ENCODE data around the gene EXOC4.

Gene EXOC4

DNA sequence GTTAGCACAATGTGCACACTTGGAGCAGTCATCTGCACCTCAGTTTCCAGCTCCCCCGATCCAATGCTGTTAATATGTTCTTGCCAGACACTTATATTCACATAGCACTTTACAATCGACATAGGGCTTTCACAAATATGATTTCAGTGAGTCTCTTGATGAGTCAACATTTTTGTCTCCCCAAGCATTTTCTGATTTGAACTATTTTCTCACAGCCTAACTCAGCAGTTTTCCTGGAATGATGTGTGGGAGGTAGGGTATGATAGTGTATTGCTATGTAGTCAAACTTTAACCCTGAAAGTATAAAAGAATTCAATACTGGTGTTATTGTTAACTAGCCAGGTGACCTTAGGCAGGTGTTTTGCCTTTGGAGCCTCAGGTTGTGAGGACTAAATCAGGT is 791.8 kb downstream of the EXOC4 start:
- H3K4me3 Mint-ChIP-seq = no peak overlapping the region
- no peak overlapping the region for H3K27ac Mint-ChIP-seq
- H3K27me3 Mint-ChIP-seq = no peaks in the 10 kb centered on the region
- no peak for ATAC-seq
- H3K9me3 Mint-ChIP-seq = no peaks in the 10 kb centered on the region
- DNase-seq = no peak
- no peaks in the 10 kb centered on the region for H3K4me1 Mint-ChIP-seq

DNA sequence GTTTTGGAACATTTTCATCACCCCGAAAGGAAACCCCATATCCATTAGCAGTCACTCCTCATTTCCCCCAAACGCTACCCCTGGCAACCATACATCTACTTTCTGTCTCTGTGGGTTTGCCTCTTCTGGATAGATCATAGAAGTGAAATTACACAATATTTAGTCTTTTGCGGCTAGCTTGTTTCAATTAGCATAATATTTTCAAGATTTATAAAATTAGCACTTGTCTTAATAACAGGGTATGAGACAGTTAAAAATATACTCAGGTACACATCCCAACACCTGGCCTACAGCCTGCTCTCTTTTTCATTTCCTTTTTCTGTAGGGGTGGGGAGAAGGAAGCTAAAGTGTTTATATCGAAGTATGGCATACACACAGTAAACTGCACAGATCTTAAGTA is 792.8 kb downstream of the EXOC4 start:
- no peaks in the 10 kb centered on the region for H3K4me1 Mint-ChIP-seq
- ATAC-seq (no peak), DNase-seq (no peak)
- no peaks in the 10 kb centered on the region for H3K27me3 Mint-ChIP-seq
- no peaks in the 10 kb centered on the region for H3K9me3 Mint-ChIP-seq
- no peak overlapping the region for H3K27ac Mint-ChIP-seq
- no peak overlapping the region for H3K4me3 Mint-ChIP-seq

DNA sequence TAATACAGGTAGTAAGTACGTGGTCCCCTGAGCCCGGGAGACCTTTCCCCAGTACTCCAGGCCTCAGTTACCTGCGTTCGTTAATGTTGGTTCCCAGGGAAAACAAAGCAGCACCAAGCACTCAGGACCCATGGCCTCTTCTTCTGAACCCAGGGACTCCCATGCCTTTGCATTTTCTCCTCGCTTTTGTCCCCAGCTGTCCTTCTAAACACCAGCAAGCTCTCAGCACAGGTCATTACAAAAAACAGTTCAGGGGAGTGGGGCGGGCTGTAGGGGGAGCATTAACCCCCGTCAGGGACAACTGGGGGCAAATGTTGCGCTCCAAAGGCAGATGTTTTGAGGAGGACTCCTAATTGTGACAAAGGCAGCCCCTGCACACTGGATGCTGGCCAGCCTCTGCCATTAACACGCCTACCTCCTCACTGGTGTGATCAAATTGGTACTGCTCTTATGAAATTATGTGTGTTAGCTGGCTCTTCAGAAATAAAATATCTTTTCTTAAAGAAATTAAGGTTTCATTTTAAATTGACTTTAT is 793.8 kb downstream of the EXOC4 start:
- H3K9me3 Mint-ChIP-seq = no peaks in the 10 kb centered on the region
- H3K27ac Mint-ChIP-seq = no peak overlapping the region
- no peaks in the 10 kb centered on the region for H3K4me1 Mint-ChIP-seq
- no peak for ATAC-seq
- no peaks in the 10 kb centered on the region for H3K27me3 Mint-ChIP-seq
- H3K4me3 Mint-ChIP-seq = no peak overlapping the region
- no peak for DNase-seq

DNA sequence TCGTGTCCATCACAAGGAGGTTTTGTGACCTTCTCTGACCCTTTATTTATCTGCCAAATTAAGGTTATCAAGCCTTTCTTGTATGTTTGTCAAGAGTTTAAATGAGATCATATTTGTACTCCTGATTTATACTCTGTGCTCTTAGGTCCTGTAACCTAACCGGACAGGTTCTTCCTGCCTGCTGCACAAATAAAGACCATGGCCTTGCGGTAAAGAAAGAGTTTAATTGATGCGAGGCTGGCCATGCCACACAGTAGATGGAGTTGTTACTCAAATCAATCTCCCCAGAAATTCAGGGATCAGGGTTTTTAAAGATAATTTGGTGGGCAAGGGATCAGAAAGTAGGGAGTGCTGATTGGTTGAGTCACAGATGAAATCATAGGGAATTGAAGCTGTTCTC is 794.8 kb downstream of the EXOC4 start:
- Mint-ChIP-seq H3K27me3 (no peaks in the 10 kb centered on the region), H3K27ac (no peak overlapping the region), H3K4me3 (no peak overlapping the region), H3K9me3 (no peaks in the 10 kb centered on the region), H3K4me1 (no peaks in the 10 kb centered on the region)
- no peak for DNase-seq
- ATAC-seq = no peak

DNA sequence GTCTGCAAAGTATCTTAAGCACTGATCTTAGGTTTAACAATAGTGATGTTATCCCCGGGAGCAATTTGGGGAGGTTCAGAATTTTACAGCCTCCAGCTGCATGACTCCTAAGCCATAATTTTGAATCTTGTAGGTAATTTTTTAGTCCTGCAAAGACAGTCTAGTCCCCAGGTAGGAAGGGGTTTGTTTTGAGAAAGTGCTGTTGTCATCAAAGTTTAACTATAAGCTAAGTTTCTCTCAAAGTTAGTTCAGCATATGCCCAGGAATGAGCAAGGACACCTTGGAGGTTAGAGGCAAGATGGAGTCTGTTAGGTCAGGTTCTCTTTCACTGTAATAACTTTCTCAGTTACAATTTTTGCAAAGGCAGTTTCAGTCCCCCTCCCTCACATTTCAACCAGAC is 795.3 kb downstream of the EXOC4 start:
- no peaks in the 10 kb centered on the region for H3K9me3 Mint-ChIP-seq
- no peak overlapping the region for H3K4me3 Mint-ChIP-seq
- ATAC-seq = no peak
- no peaks in the 10 kb centered on the region for H3K4me1 Mint-ChIP-seq
- no peak overlapping the region for H3K27ac Mint-ChIP-seq
- no peaks in the 10 kb centered on the region for H3K27me3 Mint-ChIP-seq
- no peak for DNase-seq

DNA sequence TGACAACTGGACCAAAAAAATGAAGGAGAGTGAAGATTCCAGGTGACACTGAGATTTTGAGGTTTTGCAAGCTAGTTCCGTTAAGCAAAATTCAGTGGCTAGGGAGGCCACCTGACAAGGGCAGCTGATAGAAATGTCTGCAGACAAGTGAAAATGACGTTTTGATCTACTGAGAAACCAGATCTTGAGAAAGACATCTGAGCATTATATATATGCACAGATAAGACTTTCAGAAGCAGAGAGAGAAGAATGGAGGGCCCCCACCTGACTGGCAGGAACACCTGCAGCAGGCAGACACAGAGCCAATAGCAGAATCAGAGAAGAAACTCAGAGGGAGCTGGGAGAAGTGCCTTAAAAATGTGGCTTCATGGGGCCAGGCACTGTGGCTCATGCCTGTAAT is 798.1 kb downstream of the EXOC4 start:
- ATAC-seq (no peak), DNase-seq (no peak)
- Mint-ChIP-seq H3K27ac (no peak overlapping the region), H3K4me1 (no peaks in the 10 kb centered on the region), H3K27me3 (no peaks in the 10 kb centered on the region), H3K4me3 (no peak overlapping the region), H3K9me3 (no peaks in the 10 kb centered on the region)

DNA sequence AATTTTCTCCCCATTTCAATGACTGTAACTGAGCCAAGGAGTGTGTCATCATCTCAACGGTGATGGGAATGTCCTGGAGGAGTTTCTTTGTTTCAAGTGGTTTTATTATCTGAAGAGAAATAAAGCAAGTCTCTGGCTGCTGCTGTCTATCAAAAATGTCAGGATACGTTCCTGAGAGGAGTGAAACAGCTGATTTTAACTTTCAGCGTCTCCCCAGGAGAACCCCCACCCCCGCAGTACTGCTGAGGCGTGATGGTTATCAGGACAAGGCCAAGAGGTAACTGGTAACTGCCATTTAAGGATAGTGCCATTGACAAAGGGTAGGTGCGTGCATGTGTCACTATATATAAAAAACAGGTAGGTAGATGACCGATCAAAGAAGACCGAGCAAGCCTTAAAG is 803.9 kb downstream of the EXOC4 start:
- H3K4me1 Mint-ChIP-seq = no peaks in the 10 kb centered on the region
- H3K4me3 Mint-ChIP-seq = no peak overlapping the region
- no peaks in the 10 kb centered on the region for H3K9me3 Mint-ChIP-seq
- no peak for DNase-seq
- H3K27ac Mint-ChIP-seq = no peak overlapping the region
- ATAC-seq = no peak
- H3K27me3 Mint-ChIP-seq = no peaks in the 10 kb centered on the region

DNA sequence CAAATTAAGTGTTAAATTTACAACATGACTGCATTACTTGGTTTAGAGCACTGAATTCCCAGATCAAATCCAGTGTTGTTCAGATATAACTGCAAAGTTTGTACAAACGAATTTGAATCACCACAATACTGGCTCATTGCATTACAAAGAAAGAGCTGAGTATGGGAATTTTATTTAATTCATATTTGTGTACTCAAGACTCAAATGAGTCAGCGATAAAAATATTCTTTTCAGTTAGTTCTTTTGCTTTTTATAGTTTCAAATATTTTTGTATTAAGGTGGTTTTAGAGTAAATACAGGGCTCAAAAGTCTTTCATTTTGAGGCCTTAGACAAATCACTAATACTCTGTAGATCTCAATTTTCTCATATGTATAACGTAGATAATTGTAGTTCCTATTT is 805.6 kb downstream of the EXOC4 start:
- ATAC-seq (no peak), DNase-seq (no peak)
- Mint-ChIP-seq H3K9me3 (no peaks in the 10 kb centered on the region), H3K4me3 (no peak overlapping the region), H3K27me3 (no peaks in the 10 kb centered on the region), H3K4me1 (no peaks in the 10 kb centered on the region), H3K27ac (no peak overlapping the region)

DNA sequence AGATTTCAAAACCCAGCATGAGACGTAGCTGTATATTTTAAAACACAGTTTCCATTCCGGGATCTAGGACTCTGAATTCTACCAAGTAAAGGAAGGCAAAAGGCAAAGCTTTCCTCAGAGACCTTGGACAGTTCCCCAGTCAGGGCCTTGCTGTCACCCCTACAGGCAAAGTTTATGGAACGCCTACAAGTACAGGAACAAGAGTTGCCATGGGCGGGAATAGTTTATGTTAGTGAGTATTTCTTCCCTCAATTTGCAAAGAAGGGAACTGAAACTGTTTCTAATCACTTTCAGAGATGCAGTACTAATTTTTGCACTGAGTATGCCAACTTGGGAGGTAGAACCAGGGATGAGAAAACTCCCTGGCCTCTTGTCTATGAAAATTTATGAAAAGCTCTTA is 806.1 kb downstream of the EXOC4 start:
- Mint-ChIP-seq H3K4me1 (no peaks in the 10 kb centered on the region), H3K4me3 (no peak overlapping the region), H3K27ac (no peak overlapping the region), H3K9me3 (no peaks in the 10 kb centered on the region), H3K27me3 (no peaks in the 10 kb centered on the region)
- ATAC-seq (no peak), DNase-seq (no peak)

DNA sequence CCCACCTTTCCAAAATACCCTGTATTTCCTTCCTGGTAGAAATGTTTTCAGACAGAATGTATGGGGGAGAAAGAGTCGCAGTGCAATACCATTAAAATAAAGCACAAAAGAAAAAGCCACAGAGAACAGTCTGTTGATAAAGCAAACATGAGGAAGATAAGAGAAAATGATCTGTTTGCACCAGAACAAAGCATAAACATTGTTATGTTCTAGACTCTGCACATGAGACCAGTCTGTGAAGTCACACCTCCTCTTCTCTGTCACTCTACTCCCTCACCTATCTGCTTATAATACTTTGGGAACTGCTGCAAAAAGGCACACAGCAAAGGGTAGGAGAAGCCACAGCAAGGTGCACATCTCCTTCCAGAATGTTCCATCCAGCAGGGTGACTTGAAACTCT is 807.0 kb downstream of the EXOC4 start:
- Mint-ChIP-seq H3K27ac (no peak overlapping the region), H3K4me3 (no peak overlapping the region)
- no peak for ATAC-seq

DNA sequence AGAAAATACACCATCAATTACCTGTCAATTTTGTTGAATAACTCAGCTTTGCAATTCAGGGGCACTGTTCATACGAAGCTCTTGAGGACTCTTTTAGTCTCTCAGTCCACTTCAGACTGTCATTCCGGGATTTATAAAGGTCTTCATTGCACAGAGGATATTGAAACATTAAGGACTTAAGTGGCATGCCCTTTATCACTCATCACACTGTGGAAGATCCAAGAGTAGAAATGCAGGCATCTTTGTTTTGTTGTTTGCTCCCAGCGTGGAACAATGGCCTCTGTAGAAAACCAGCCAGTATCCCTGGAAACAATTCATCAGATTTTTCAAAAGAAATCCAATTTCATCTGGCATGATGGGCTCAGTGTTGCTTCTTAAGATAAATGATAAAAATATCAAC is 808.0 kb downstream of the EXOC4 start:
- H3K4me3 Mint-ChIP-seq = no peak overlapping the region
- no peak for ATAC-seq

More for the DNA sequence above, 807.0 kb downstream of the EXOC4 start:
- DNase-seq = no peak
- H3K4me1 Mint-ChIP-seq = no peaks in the 10 kb centered on the region
- H3K9me3 Mint-ChIP-seq = no peaks in the 10 kb centered on the region
- no peaks in the 10 kb centered on the region for H3K27me3 Mint-ChIP-seq

DNA sequence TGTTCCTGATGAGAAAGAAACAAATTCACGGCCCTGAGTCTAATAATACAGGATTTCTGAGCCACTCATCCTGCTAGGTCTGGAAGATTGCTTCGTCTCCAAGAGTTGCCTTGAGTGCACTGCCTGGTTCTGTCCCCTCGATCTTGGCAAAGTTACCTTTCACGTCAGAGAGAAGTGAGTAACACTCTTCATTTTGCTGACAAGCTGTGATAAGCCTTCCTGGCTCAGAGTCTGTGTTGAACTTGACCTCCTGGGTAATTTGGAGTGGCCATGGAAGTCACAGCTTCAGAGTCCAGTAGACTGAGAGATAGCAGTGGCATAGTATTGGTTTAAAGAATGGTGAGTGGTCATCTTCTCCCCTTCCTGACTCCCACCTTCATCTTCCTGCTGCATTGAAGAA is 809.6 kb downstream of the EXOC4 start:
- no peak for DNase-seq
- no peak overlapping the region for H3K4me3 Mint-ChIP-seq
- no peaks in the 10 kb centered on the region for H3K4me1 Mint-ChIP-seq
- H3K9me3 Mint-ChIP-seq = peaks cover 0 to 5% of the 10 kb centered on the region in 2 donors
- no peaks in the 10 kb centered on the region for H3K27me3 Mint-ChIP-seq
- ATAC-seq = no peak
- no peak overlapping the region for H3K27ac Mint-ChIP-seq

More for the DNA sequence above, 808.0 kb downstream of the EXOC4 start:
- no peaks in the 10 kb centered on the region for H3K27me3 Mint-ChIP-seq
- no peak for DNase-seq
- H3K9me3 Mint-ChIP-seq = peaks cover 0 to 3% of the 10 kb centered on the region in 2 donors
- no peaks in the 10 kb centered on the region for H3K4me1 Mint-ChIP-seq
- no peak overlapping the region for H3K27ac Mint-ChIP-seq

DNA sequence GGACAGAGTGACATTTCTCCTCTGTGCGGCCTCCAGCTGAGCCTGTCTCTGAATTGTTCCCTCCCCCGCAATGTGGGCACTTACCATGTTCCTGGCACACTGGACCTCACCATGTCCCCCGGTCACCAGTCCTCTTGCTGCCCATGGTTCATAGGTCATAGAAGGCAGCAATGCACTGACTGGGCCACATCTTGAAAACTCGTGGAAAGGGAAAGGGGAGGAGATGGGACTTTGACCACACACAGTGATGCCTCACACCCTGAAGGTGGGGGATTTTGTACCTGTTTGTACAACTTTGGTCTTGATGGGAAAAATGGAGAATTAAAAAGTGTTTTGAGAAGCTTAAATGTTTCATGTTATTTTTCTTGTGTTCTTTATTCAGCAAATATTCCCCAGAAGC is 812.5 kb downstream of the EXOC4 start:
- DNase-seq (no peak), ATAC-seq (no peak)
- Mint-ChIP-seq H3K27me3 (no peaks in the 10 kb centered on the region), H3K27ac (no peak overlapping the region), H3K4me3 (no peak overlapping the region), H3K4me1 (no peaks in the 10 kb centered on the region), H3K9me3 (peaks cover 0 to 5% of the 10 kb centered on the region in 2 donors)

DNA sequence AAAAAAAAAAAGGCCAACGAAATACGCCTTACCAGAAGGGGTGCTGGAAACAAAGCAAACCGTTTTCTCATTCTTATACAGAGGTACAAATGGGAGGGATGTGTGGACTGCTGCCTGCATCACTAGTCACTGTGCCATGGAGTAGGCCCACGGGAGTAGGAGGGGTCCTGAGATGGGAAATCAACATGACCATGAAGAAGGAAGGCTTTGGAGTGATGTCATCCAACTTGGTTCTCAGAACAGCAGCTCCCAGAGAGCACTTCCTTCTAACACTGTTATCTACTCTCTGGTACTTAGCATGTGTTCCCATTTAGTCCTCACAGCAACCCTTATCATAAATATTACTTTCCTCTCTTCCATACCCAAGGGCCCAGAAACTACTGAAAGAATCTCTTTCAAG is 814.3 kb downstream of the EXOC4 start:
- ATAC-seq = no peak
- peaks cover 5% of the 10 kb centered on the region for H3K4me1 Mint-ChIP-seq
- no peak overlapping the region for H3K27ac Mint-ChIP-seq

DNA sequence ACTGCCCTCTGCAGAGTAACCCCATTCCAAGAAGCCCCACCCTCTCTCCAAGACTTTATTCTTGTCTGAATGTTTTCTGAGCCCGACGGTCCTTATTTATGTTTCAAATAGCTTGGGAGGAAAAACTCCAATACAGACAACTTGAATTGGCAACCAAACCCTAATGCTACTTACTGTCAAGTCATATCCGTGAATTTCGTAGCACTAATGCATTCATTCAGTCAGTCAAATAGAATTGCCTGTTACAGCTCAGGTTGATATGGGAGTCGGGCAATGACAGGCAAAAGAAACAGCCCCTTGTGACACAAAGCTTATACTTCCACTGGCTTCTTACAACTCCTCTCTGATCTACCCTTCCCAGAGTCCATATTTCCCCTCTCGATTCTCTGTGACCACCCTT is 815.8 kb downstream of the EXOC4 start:
- ATAC-seq (no peak), DNase-seq (no peak)
- no peaks in the 10 kb centered on the region for H3K27me3 Mint-ChIP-seq
- no peak overlapping the region for H3K27ac Mint-ChIP-seq
- peaks cover 5% of the 10 kb centered on the region for H3K4me1 Mint-ChIP-seq
- peaks cover 0 to 5% of the 10 kb centered on the region in 2 donors for H3K9me3 Mint-ChIP-seq
- H3K4me3 Mint-ChIP-seq = no peak overlapping the region

More for the DNA sequence above, 814.3 kb downstream of the EXOC4 start:
- Mint-ChIP-seq H3K9me3 (peaks cover 0 to 5% of the 10 kb centered on the region in 2 donors), H3K27me3 (no peaks in the 10 kb centered on the region), H3K4me3 (no peak overlapping the region)
- DNase-seq = no peak

DNA sequence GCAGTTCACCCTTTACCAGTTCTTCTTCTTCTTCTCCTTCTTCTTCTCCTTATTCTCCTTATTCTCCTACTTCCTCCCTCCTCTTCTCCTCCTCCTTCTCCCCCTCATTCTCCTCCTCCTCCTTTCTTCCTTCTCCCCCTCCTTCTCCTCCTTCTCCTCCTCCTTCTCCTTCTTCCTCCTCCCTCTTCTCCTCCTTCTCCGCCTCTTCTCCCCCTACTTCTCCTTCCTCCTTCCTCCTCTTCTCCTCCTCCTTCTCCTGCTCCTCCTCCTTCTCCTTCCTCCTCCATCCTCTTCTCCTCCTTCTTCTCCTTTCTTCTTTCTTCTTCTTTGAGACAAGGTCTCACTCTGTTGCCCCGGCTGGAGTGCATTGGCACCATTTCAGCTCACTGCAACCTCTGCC is 816.3 kb downstream of the EXOC4 start:
- DNase-seq = no peak
- ATAC-seq = no peak

DNA sequence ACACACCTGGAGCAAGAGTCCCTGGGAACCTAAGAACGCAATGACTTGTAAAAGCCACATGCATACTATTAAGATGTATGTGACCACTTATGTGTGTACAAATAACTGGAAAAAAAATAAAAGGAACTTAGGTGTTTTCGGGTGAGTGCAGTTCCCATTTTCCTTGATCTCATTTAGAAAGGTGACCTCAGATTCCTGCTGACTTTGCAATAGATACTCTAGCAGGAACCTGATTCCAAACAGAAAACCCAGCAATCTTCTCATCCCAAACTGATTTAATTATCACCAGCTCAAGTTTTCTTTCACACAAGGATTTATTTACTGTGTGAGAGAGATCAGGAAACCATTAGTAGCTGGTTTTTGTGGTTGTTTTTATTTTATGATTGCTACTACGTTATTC is 817.8 kb downstream of the EXOC4 start:
- Mint-ChIP-seq H3K4me1 (peaks cover 5% of the 10 kb centered on the region), H3K9me3 (peaks cover 12 to 23% of the 10 kb centered on the region in 2 donors), H3K27ac (no peak overlapping the region), H3K27me3 (no peaks in the 10 kb centered on the region), H3K4me3 (no peak overlapping the region)
- ATAC-seq (no peak), DNase-seq (no peak)

More for the DNA sequence above, 816.3 kb downstream of the EXOC4 start:
- Mint-ChIP-seq H3K4me1 (peaks cover 5% of the 10 kb centered on the region), H3K27me3 (no peaks in the 10 kb centered on the region), H3K4me3 (no peak overlapping the region), H3K9me3 (peaks cover 0 to 9% of the 10 kb centered on the region in 2 donors), H3K27ac (peak overlapping the region in 1 of 2 donors; percentile 74)

Measured in stimulated activated naive CD8-positive, alpha-beta T cell treated with anti-CD3 and anti-CD28 coated beads, Interleukin-15, amount 100 ng/mL, for 72 hours (primary cell).